Measurements from ENCODE around the gene ACSL5. TPM values are rescaled to one million over a fixed set of nuclear protein-coding genes. Genes with fewer than 3 reads are reported as not detected.

The ACSL5 gene
- polyA plus RNA-seq, 1 of the 3 experiments (the other 2 are of a cell fraction) = 0.08 TPM

- TF ChIP-seq SMC3 (IDR thresholded peaks at IDR 0.05; ENCODE audit: low read depth, low read length) (no peak), TEAD4 (IDR thresholded peaks at IDR 0.05; ENCODE audit: borderline replicate concordance, insufficient read depth) (no peak), SIN3A (IDR thresholded peaks at IDR 0.05; ENCODE audit: borderline replicate concordance, low read depth, low read length) (no peak), FOXJ3 (CRISPR knock-in tag; IDR thresholded peaks at IDR 0.05) (no peak), MEF2A (IDR thresholded peaks at IDR 0.05; ENCODE audit: borderline replicate concordance, low read depth) (no peak), RFX5 (IDR thresholded peaks at IDR 0.05; ENCODE audit: low read length) (no peak), REST (IDR thresholded peaks at IDR 0.05; ENCODE audit: low read depth, low read length) (no peak), ELF1 (IDR thresholded peaks at IDR 0.05) (no peak), GABPA (IDR thresholded peaks at IDR 0.05; ENCODE audit: low read depth) (no peak), MXI1 (IDR thresholded peaks at IDR 0.05; ENCODE audit: low read depth, low read length) (no peak), POLR2AphosphoS5 (IDR thresholded peaks at IDR 0.05; ENCODE audit: low read depth, low read length) (no peak), JUND (IDR thresholded peaks at IDR 0.05) (no peak), RAD21 (IDR thresholded peaks at IDR 0.05; ENCODE audit: low read length) (no peak), TCF12 (IDR thresholded peaks at IDR 0.05) (no peak), USF1 (IDR thresholded peaks at IDR 0.05; ENCODE audit: borderline replicate concordance, low read depth) (no peak), NRF1 (IDR thresholded peaks at IDR 0.05; ENCODE audit: low read depth, low read length) (no peak), PBX3 (IDR thresholded peaks at IDR 0.05) (no peak), USF2 (IDR thresholded peaks at IDR 0.05; ENCODE audit: borderline replicate concordance, low read depth, low read length) (no peak)
- Histone ChIP-seq H3F3A (replicated peaks; ENCODE audit: insufficient read depth) (no peaks in the 10 kb centered on the region), H3K9me2 (no peaks in the 10 kb centered on the region), H3K27ac (ENCODE audit: low read depth in 2 of 2, low read length in 1 of 2) (no peak overlapping the region), H2AFZ (ENCODE audit: low read depth) (no peak overlapping the region), H3K4me1 (ENCODE audit: control insufficient read depth in 1 of 2, insufficient read depth in 2 of 2, low read depth in 1 of 2, low read length in 1 of 2) (no peaks in the 10 kb centered on the region), H3K9me3 (no peaks in the 10 kb centered on the region), H3K4me2 (no peak overlapping the region), H3K9ac (no peak overlapping the region), H4K20me1 (ENCODE audit: insufficient read depth) (no peaks in the 10 kb centered on the region), H3K79me2 (ENCODE audit: insufficient read depth) (no peaks in the 10 kb centered on the region), H3K27me3 (ENCODE audit: insufficient read depth) (peaks cover 6% of the 10 kb centered on the region; the same call in 1 of the 2 replicates), H3K4me3 (ENCODE audit: low read depth in 2 of 2, low read length in 1 of 2) (no peak overlapping the region), H3K36me3 (replicated peaks in 1 of 2; ENCODE audit: control insufficient read depth in 1 of 2, insufficient read depth in 2 of 2, low read length in 1 of 2) (no peaks in the 10 kb centered on the region)
- POLR2A ChIA-PET = no interaction called here
- CTCF ChIA-PET = interaction anchor here (0.9 kb wide), 1 partner anchor 63 kb away, joined by 3 read pairs; no protein-coding TSS in a partner anchor
- WGBS (ENCODE audit: low lambda C conversion rate) = 38% methylated on average over 4 of the region's 4 CpGs
- no peak for DNase-seq
Observed at GRCh38 chr10:112409755-112410154, 35.8 kb downstream of the ACSL5 start.
